GM12878 (cell line): ENCODE results near the gene PNRC1. TPM values are rescaled to one million over a fixed set of nuclear protein-coding genes. Genes with fewer than 3 reads are reported as not detected.

ENCODE experiments used
- ATAC-seq: fragments of 200-7000 bp; cut with Tn5 transposase; 3 replicates; pipeline ENCODE4 v1.9.1; 2020; ENCODE audit warnings: mild to moderate bottlenecking, moderate library complexity
- BruUV-seq: library from RNA; stranded (reverse); fragments of 400-500 nt; replicated peaks from 2 replicates; lab custom pipeline; 2021; lab: Mats Ljungman, UMichigan
- CTCF ChIA-PET: fragments of 300-600 bp; sonication (Branson Sonifier 250); formaldehyde crosslinking; extraction: SDS; loops from one replicate; lab custom pipeline; 2021; ENCODE audit warnings: inconsistent platforms; lab: Yijun Ruan, JAX
- POLR2A ChIA-PET: fragments of 350-600 bp; formaldehyde crosslinking; extraction: SDS; loops from one replicate; lab custom pipeline; 2021; ENCODE audit warnings: inconsistent platforms; lab: Charles Lee
- RAD21 ChIA-PET: fragments of 300-600 bp; sonication (Branson Sonifier 250); formaldehyde crosslinking; loops from one replicate; lab custom pipeline; 2023; ENCODE audit warnings: antibody characterized with exemption; ENCODE audit not compliant: unreplicated experiment; lab: Charles Lee
- SMC1A ChIA-PET: fragments of 300-600 bp; sonication (Branson Sonifier 250); formaldehyde crosslinking; loops from one replicate; lab custom pipeline; 2023; ENCODE audit not compliant: unreplicated experiment, uncharacterized antibody; lab: Charles Lee
- DNase-seq: peaks from one replicate; pipeline ENCODE4 v3.0.0-alpha.2; 2011; ENCODE audit warnings: low read depth, low spot score
- FAIRE-seq: peaks from 3 replicates; lab custom pipeline; 2011; peaks lifted over from hg19 to GRCh38; lab: Jason Lieb, UNC
- H2AFZ ChIP-seq: 2 replicates; pipeline ENCODE4 v1.6.0; 2011; ENCODE audit warnings: low read depth, low read length, control low read depth; ENCODE audit not compliant: control insufficient read depth
- H3K27ac ChIP-seq: 2 replicates; pipeline ENCODE4 v1.5.1; 2011; ENCODE audit warnings: control low read depth; ENCODE audit not compliant: control insufficient read depth, insufficient read depth
- H3K27me3 ChIP-seq, 2 experiments: replicated peaks in 1 of 2; 2 replicates each; pipeline versions ENCODE4 v1.6.0 to v1.6.1; 2011; ENCODE audit warnings: low read length in 1 of 2; ENCODE audit not compliant: control insufficient read depth in 2 of 2, insufficient read depth in 2 of 2
- H3K36me3 ChIP-seq, 2 experiments: 2 replicates each; pipeline ENCODE4 v1.5.1; 2011; ENCODE audit warnings: low read length in 1 of 2; ENCODE audit not compliant: control insufficient read depth in 2 of 2, insufficient read depth in 2 of 2
- H3K4me1 ChIP-seq: 2 replicates; pipeline ENCODE4 v1.6.1; 2011; ENCODE audit warnings: mild to moderate bottlenecking, low read length, moderate library complexity, mixed read lengths; ENCODE audit not compliant: control insufficient read depth, insufficient read depth
- H3K4me2 ChIP-seq: 2 replicates; pipeline ENCODE4 v1.6.0; 2011; ENCODE audit warnings: control low read depth; ENCODE audit not compliant: control insufficient read depth, insufficient read depth
- H3K4me3 ChIP-seq: fragments of 200-600 bp; sonication (generic); 2 replicates; pipeline ENCODE4 v1.5.1; 2016
- H3K79me2 ChIP-seq: 2 replicates; pipeline ENCODE4 v1.6.0; 2011; ENCODE audit warnings: low read length; ENCODE audit not compliant: control insufficient read depth, insufficient read depth
- H3K9ac ChIP-seq: 2 replicates; pipeline ENCODE4 v1.8.0; 2011; ENCODE audit warnings: low read length, control low read depth, mixed read lengths; ENCODE audit not compliant: control insufficient read depth, insufficient read depth
- H3K9me3 ChIP-seq: replicated peaks from 3 replicates; pipeline ENCODE4 v1.5.1; 2011; ENCODE audit warnings: mild to moderate bottlenecking, low read length; ENCODE audit not compliant: control insufficient read depth, insufficient read depth
- H4K20me1 ChIP-seq: 2 replicates; pipeline ENCODE4 v1.6.0; 2011; ENCODE audit not compliant: control insufficient read depth, insufficient read depth
- BACH1 ChIP-seq: fragments of 450-650 bp; IDR thresholded peaks from 2 replicates; pipeline ENCODE4 v1.6.1; 2017; ENCODE audit warnings: mild to moderate bottlenecking, borderline replicate concordance
- DPF2 ChIP-seq: fragments of 450-650 bp; IDR thresholded peaks from 2 replicates; pipeline ENCODE4 v1.6.1; 2017; ENCODE audit warnings: mild to moderate bottlenecking
- FOXK2 ChIP-seq: fragments of 450-650 bp; IDR thresholded peaks from 2 replicates; pipeline ENCODE4 v1.6.1; 2017; ENCODE audit warnings: mild to moderate bottlenecking, moderate library complexity
- GABPA ChIP-seq: IDR thresholded peaks from 2 replicates; pipeline ENCODE4 v1.6.1; 2014; ENCODE audit warnings: antibody characterized with exemption, low read depth, mild to moderate bottlenecking, inconsistent platforms
- GATAD2B ChIP-seq: fragments of 450-650 bp; conservative IDR thresholded peaks from 2 replicates; pipeline ENCODE4 v1.6.1; 2017; ENCODE audit warnings: low read depth, mild to moderate bottlenecking, moderate library complexity
- IKZF1 ChIP-seq: fragments of 450-650 bp; conservative IDR thresholded peaks from 2 replicates; pipeline ENCODE4 v1.6.1; 2017; ENCODE audit warnings: antibody characterized with exemption, mild to moderate bottlenecking
- KLF5 ChIP-seq: fragments of 450-650 bp; IDR thresholded peaks from 2 replicates; pipeline ENCODE4 v1.6.1; 2014; ENCODE audit warnings: mild to moderate bottlenecking; ENCODE audit not compliant: partially characterized antibody
- POLR2AphosphoS2 ChIP-seq: IDR thresholded peaks from 2 replicates; pipeline ENCODE4 v1.6.1; 2011; ENCODE audit warnings: low read depth, mild to moderate bottlenecking, low read length, improper control_type of control experiment, moderate library complexity
- TARDBP ChIP-seq: IDR thresholded peaks from 2 replicates; pipeline ENCODE4 v1.6.1; 2016; ENCODE audit warnings: borderline replicate concordance
- TCF3 ChIP-seq: IDR thresholded peaks from 2 replicates; pipeline ENCODE4 v1.6.1; 2012; ENCODE audit warnings: low read depth, mild to moderate bottlenecking, low read length, borderline replicate concordance; ENCODE audit not compliant: insufficient read depth
- ZNF622 ChIP-seq: fragments of 450-650 bp; IDR thresholded peaks from 2 replicates; pipeline ENCODE4 v1.6.1; 2017; ENCODE audit warnings: mild to moderate bottlenecking, inconsistent platforms
- WGBS: methylation state at CpG from one replicate; pipeline ENCODE4 v1.1.6; 2016; ENCODE audit warnings: low lambda C conversion rate; ENCODE audit not compliant: insufficient replicate concordance, insufficient coverage; ENCODE audit errors: missing lambda C conversion rate; 5-methylcytosine and 5-hydroxymethylcytosine counted together
- in situ Hi-C: fragments of 300-500 bp; cut with MboI; formaldehyde crosslinking; loops from 9 replicates; pipeline ENCODE4 v1.14.3; 2018; ENCODE audit warnings: mixed read lengths
- intact Hi-C: fragments of 100-400 bp; cut with micrococcal nuclease; formaldehyde crosslinking; loops from one replicate; pipeline ENCODE4 v1.14.2; 2022; ENCODE audit not compliant: unreplicated experiment
- polyA plus RNA-seq, 11 experiments: library from polyadenylated mRNA; depleted of rRNA in 4 of 11; unstranded in 6 of 11; stranded (reverse) in 5 of 11; fragments of >200 nt; fragmentation: Nextera tagmentation in 4 of 11; fragmentation: Illumina TruSeq in 1 of 11; extraction: Ambion mirVana in 4 of 11; extraction: Trizol in 1 of 11; gene quantifications; 1 replicate in 1 of 11; 2 replicates in 10 of 11; pipeline versions ENCODE4 v1.2.1 to v1.2.3, GENCODE V29; 2011 to 2016; ENCODE audit warnings: inconsistent platforms in 2 of 11, missing spikeins in 2 of 11, low read depth in 1 of 11
- total RNA-seq, 4 experiments: library from RNA; depleted of rRNA in 3 of 4; stranded (reverse); fragments of >200 nt in 3 of 4; fragmentation: Illumina TruSeq in 1 of 4; extraction: Trizol in 1 of 4; gene quantifications; 2 replicates each; pipeline versions ENCODE4 v1.2.1 to v1.2.3, GENCODE V29; 2013 to 2021
- TF ChIP-seq, protein P1 (sequence below): IDR thresholded peaks from 2 replicates; pipeline ENCODE4 v1.6.1; 2011; ENCODE audit warnings: low read depth, mild to moderate bottlenecking, low read length, moderate library complexity, borderline replicate concordance; ENCODE audit errors: extremely low read depth
- TF ChIP-seq, protein P2 (sequence below): fragments of 450-650 bp; IDR thresholded peaks from 2 replicates; pipeline ENCODE4 v1.6.1; 2014; ENCODE audit warnings: mild to moderate bottlenecking
- TF ChIP-seq, protein P3 (sequence below), 3 experiments: IDR thresholded peaks in 2 of 3; conservative IDR thresholded peaks in 1 of 3; 2 replicates each; pipeline ENCODE4 v1.5.1; 2011; ENCODE audit warnings: low read depth in 3 of 3, low read length in 3 of 3, mild to moderate bottlenecking in 3 of 3, control low read depth in 2 of 3, moderate library complexity in 2 of 3, inconsistent platforms in 1 of 3, mixed read lengths in 1 of 3; ENCODE audit not compliant: control insufficient read depth in 2 of 3, insufficient read depth in 1 of 3; ENCODE audit errors: extremely low read depth in 1 of 3

PNRC1 gene
- total and polyA plus RNA-seq, 10 of the 15 experiments (the other 5 are each of a cell fraction or from before 2014, with no cell fraction given) = 7.6 to 66.0 (median 33.1) TPM

DNA sequence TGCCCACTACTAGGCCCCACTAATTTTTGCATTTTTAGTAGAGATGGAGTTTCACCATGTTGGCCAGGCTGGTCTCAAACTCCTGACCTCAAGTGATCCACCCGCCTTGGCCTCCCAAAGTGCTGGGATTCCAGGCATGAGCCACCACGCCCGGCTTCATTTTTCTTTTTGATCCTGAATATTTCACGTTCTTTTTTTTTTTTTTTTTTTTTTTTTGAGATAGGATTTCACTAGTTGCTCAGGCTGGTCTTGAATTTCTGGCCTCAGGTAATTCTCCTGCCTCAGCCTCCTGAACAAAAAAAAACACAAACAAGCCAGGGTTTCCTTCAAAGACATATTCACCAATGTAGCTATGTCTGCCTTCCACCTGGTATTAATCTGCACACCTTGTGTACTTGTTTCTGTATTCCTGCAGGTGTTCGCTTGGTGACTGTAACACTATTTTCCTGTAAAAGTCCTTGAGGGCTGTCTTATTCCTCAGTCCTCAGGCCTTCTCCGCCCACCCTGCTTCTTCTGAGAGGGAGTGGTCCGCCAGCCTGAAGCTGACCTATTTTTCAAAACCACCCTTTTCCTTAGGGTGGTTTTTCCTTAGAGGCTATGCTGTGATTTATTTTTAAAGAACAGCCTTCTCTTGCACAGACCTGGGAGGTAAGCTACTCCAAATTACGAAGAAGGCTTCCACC is 36.1 kb upstream of the PNRC1 start:
- ChIA-PET RAD21 (interaction anchor here (0.7 kb wide), 1 partner anchor 560 kb away, joined by 4 read pairs; no protein-coding TSS in a partner anchor), POLR2A (no interaction called here), SMC1A (interaction anchor here (1.2 kb wide), 1 partner anchor 17 kb away, joined by 4 read pairs; no protein-coding TSS in a partner anchor), CTCF (no interaction called here)
- in situ Hi-C loops (no loop called here), intact Hi-C loops (no loop called here)
- DNase-seq = no peak
- Histone ChIP-seq H2AFZ (peak overlapping the region; percentile 44), H3K27ac (no peak overlapping the region), H4K20me1 (no peaks in the 10 kb centered on the region), H3K79me2 (no peaks in the 10 kb centered on the region), H3K9ac (no peak overlapping the region), H3K36me3 (no peaks in the 10 kb centered on the region), H3K4me2 (no peak overlapping the region), H3K27me3 (no peaks in the 10 kb centered on the region), H3K9me3 (no peaks in the 10 kb centered on the region), H3K4me3 (no peak overlapping the region), H3K4me1 (peaks cover 5% of the 10 kb centered on the region; the same call in 1 of the 2 replicates)
- FAIRE-seq = no peak
- no TSS peak for BruUV-seq
- ATAC-seq = no peak
- no peak for TF ChIP-seq POLR2AphosphoS2
- no peak for TF ChIP-seq TARDBP
- no peak for TF ChIP-seq DPF2
- TF ChIP-seq TCF3 = no peak
- TF ChIP-seq IKZF1 = no peak
- TF ChIP-seq, protein P1, sequence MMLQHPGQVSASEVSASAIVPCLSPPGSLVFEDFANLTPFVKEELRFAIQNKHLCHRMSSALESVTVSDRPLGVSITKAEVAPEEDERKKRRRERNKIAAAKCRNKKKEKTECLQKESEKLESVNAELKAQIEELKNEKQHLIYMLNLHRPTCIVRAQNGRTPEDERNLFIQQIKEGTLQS = no peak
- no peak for TF ChIP-seq ZNF622
- TF ChIP-seq, protein P2, sequence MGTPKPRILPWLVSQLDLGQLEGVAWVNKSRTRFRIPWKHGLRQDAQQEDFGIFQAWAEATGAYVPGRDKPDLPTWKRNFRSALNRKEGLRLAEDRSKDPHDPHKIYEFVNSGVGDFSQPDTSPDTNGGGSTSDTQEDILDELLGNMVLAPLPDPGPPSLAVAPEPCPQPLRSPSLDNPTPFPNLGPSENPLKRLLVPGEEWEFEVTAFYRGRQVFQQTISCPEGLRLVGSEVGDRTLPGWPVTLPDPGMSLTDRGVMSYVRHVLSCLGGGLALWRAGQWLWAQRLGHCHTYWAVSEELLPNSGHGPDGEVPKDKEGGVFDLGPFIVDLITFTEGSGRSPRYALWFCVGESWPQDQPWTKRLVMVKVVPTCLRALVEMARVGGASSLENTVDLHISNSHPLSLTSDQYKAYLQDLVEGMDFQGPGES = no peak
- TF ChIP-seq GABPA = no peak
- no peak for TF ChIP-seq GATAD2B
- no peak for TF ChIP-seq FOXK2
- no peak for TF ChIP-seq KLF5
- TF ChIP-seq BACH1 = no peak
- TF ChIP-seq, protein P3, sequence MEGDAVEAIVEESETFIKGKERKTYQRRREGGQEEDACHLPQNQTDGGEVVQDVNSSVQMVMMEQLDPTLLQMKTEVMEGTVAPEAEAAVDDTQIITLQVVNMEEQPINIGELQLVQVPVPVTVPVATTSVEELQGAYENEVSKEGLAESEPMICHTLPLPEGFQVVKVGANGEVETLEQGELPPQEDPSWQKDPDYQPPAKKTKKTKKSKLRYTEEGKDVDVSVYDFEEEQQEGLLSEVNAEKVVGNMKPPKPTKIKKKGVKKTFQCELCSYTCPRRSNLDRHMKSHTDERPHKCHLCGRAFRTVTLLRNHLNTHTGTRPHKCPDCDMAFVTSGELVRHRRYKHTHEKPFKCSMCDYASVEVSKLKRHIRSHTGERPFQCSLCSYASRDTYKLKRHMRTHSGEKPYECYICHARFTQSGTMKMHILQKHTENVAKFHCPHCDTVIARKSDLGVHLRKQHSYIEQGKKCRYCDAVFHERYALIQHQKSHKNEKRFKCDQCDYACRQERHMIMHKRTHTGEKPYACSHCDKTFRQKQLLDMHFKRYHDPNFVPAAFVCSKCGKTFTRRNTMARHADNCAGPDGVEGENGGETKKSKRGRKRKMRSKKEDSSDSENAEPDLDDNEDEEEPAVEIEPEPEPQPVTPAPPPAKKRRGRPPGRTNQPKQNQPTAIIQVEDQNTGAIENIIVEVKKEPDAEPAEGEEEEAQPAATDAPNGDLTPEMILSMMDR (IDR thresholded peaks at IDR 0.05 in 2 of 3, conservative IDR thresholded peaks at IDR 0.05 in 1 of 3; ENCODE audit: control insufficient read depth in 2 of 3, extremely low read depth in 1 of 3, insufficient read depth in 1 of 3, low read depth in 3 of 3, low read length in 3 of 3) = no peak
- WGBS = 64% methylated on average over 8 of the region's 8 CpGs
